Measurements from ENCODE around the gene OR7A5.
"Not testable (repeated sequence)": the region's sequence is repeated elsewhere in the genome, so short reads cannot be mapped to it uniquely, and the experiment has no call there.

OR7A5 gene

GRCh38 chr19:14784730-14785101 lies 50.3 kb downstream of the OR7A5 start:
- not testable (repeated sequence) for DNase-seq

GRCh38 chr19:14783410-14783998 lies 51.5 kb downstream of the OR7A5 start:
- DNase-seq: not testable (repeated sequence)

- no peak for DNase-seq
These were observed 52.2 kb downstream of the OR7A5 start for GRCh38 chr19:14782626-14783409.

GRCh38 chr19:14781713-14782536 lies 53.1 kb downstream of the OR7A5 start:
- not testable (repeated sequence) for DNase-seq

GRCh38 chr19:14780622-14781225 lies 54.3 kb downstream of the OR7A5 start:
- DNase-seq: not testable (repeated sequence)

GRCh38 chr19:14779151-14779550 lies 55.8 kb downstream of the OR7A5 start:
- DNase-seq: no peak

GRCh38 chr19:14778110-14778845 lies 56.7 kb downstream of the OR7A5 start, which contains the start of gene ADGRE2:
ADGRE2 (minus strand) TSS chr19:14778560; CDS start chr19:14776756, 1,804 bp downstream.
- not testable (repeated sequence) for DNase-seq

GRCh38 chr19:14777645-14778044 lies 57.3 kb downstream of the OR7A5 start:
- DNase-seq: not testable (repeated sequence)

All from NCI-H1930 (cell line).